OCI-M2 (cell line): Measurements from ENCODE around the gene ULK1.
A peak's percentile ranks its signal among the peaks of the same experiment; 100 is the strongest.

ENCODE experiments used
- DNase-seq: peaks from one replicate; lab custom pipeline; 2025; ENCODE audit not compliant: unreplicated experiment; lab: John Stamatoyannopoulos, UW

Gene ULK1

DNA sequence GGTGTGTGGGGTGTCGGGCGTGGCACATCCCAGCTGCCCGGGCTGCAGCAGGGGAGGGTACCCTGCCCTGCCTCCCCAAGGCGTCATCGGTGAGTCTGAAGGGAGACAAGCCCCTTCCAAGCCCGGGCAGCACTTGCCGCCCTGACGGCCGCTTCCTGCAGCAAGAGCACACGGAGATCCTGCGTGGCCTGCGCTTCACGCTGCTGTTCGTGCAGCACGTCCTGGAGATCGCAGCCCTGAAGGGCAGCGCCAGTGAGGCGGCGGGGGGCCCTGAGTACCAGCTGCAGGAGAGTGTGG, 24.6 kb downstream of the ULK1 start:
- no peak for DNase-seq

DNA sequence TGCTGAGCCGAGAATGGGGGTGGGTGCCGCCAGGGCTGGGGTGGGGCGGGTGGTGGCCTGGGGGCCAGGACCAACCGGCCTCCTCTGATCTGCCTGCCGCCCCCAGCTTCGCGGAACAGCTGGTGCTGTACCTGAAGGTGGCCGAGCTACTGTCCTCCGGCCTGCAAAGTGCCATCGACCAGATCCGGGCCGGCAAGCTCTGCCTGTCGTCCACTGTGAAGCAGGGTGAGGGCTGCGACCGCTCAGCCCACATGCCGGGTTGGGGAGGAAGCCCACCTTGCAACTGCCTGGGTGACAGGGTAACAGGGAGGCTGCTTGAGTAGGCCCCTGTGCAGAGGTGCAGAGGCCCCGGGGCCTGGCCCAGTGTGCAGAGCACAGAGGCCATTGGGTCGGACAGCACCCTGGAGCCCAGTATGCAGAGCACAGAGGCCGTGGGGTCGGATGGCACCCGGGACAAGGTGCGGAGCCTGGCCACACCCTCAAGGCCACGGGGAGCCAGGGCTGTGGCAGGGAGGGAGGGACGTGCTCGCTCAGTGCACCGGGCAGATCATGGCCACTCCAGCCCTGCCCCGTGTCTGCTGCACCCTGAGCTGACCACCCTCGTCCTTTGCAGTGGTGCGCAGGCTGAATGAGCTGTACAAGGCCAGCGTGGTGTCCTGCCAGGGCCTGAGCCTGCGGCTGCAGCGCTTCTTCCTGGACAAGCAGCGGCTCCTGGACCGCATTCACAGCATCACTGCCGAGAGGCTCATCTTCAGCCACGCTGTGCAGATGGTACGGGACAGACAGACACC, 25.1 kb downstream of the ULK1 start:
- DNase-seq: no peak

DNA sequence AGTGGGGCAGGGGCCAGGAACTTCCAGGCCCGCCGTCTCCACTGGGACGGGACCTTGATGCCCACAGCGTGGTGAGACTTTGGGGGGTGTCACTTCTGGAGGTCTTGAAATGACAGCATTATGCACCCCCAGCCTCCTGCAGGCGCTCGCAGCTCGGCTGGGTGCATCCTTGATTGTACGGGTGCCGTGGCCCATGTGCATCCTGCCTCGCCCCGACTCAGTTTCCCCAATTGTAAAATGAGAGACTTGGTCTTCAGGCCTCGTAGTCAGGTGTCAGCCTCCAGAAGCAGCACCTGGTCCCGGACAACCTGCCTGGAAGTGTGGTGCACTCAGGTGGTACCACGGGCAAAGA, 25.7 kb downstream of the ULK1 start:
- no peak for DNase-seq

DNA sequence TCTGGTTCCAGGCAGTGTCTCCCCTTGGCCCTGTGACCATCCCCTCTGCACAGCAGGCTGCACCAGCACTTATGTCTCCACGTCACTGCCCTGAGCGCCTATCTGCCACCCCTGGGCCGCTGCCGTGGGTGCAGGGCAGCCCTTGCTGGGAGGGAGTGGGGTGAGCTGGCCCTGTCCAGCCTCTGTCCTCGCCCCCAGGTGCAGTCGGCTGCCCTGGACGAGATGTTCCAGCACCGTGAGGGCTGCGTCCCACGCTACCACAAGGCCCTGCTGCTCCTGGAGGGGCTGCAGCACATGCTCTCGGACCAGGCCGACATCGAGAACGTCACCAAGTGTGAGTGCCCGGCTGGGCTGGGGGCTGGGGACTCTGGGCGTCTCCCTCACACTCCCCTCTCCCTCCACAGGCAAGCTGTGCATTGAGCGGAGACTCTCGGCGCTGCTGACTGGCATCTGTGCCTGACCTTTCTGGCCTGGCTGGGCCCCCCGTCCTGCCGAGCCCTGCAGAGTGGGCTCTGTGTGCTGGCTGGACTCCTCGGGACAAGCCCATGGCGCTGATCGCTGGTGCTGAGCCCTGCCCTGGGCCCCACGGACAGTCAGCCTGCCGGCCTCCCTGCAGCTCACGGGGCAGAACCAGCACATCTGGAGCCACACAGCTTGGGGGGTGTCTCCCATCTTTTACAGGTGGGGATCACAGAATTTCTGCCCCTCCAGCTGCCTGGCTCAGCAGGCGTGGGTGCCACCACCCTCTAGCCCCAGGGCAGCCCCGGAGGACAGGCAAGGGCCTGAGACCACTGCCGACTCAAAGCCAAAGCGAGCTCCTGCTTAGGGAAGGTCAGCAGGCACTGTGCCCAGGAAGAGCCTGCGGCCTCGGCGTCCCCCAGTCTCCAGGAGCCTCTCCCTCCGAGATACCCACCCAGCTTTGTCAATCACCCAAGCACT, 26.7 kb downstream of the ULK1 start:
- no peak for DNase-seq

DNA sequence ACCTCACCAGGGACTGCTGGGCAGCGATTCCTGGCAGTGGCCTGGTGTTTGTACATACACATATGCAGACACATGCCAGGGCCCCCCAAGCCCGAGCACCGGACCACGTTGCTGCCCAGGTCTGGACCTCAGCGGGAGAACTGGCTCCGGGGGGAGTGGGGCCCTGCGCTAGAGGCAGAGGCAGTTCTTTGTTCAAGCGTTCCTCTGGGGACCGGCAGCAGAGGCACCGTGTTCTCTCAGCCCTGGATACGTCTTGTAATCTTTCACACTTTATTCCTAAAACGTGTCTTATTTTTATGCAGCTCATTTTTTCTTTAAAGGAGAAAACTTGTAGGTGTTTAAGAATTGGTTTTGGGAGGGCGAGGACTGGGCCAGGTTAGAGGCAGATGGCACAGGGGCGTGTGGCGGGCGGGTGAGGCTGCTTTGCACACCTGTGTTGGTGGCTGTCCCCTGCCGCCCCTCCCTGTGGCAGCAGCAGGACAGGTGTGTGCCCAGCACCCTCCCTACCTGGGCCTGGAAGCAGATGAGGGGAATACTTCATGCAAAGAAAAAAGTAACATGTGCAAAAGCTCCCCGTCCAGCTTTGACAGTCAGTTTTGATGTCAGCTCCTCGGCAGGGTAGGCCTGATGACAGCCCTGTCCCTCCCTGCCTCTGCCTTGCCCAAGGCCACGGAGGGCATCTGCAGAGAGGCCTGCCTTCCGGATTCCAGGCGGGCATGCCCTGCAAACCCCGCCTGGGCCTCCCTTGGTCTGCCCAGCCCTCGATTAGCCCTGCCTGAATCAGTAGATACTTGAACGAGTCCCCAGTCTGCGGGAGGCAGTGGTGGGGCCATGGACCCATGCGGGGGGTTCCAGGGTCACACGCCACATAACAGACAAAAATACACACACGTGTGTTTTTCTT, 27.7 kb downstream of the ULK1 start:
- DNase-seq: no peak

DNA sequence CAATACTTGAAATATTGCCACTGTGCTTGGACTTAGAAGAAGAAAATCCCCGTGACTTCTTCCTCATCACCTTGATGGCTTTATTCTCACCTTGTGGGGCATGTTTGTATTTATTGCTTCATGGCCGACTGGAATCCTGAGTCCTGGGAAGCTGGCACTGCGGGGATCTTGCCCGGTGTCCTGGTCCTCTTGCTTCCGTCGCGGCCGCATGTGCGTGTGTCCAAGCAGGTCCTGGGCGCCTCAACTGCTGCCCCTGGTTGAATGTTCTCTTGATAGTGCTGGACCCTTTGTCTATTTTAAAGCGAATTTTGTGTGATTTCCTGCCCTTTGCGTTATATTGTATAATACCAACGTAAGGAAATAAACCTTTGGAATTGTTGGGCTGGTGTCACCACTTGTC, 28.4 kb downstream of the ULK1 start:
- no peak for DNase-seq

DNA sequence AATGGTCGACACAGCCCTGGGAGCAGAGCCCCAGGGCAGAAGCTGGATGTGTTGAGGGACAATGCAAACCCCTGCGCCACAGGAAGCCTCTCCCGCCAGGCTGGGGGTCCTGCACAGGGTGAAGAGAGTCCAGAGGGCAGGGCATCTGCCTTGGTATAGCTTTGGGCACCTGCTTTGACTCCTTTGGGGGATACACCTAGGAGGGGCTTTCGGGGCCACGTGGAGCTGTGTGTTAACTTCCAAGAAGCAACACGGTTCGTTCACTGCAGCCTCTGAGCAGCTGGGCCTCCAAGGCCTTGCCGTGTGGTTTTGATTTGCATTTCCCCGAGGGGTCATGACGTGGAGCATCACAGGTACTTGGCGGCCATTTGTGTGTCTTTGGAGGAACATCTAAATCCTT, 28.8 kb downstream of the ULK1 start:
- DNase-seq: no peak

DNA sequence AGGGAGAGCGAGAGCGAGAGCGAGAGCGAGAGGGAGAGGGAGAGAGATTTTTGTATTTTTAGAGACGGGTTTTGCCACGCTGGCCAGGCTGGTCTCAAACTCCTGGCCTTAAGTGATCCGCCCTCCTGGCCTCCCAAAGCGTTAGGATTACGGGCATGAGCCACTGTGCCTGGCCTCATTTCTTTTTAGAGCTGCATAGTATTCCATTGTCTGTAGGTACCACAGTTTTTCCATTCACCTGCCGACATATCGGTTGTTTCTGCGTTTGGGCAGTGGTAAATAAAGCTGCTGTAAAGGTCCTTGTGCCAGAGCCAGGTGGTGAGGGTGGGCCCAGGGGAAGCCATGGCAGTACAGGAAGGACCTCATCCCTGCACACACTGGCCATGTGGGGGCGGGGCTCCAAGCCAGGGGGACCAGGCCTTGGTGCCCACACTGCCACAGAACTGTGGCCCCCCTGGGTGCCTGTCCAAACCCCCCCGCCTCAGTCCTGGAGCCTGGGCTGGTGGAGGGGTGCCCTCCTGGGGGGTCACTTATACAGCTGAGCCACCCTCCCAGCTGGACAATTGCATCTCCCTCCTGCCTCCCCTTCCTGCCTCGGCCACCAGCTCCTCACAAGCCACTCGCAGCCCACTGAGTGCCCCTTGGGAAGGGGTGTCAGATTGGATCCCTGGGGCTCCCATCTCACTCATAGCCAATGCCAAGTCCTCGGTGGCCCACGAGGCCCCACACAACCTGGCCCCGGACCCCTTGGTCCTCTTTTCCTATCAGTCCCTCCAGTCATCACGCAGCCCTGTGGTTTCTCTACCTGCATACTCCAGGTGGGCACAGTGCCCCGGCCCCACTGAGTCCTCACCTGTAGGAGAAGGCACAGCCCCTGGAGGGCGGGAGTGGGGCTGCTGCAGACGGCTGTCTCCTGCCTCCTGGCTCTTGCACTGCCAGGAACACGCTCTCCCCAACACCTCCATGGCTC, 33.0 kb downstream of the ULK1 start:
- no peak for DNase-seq

DNA sequence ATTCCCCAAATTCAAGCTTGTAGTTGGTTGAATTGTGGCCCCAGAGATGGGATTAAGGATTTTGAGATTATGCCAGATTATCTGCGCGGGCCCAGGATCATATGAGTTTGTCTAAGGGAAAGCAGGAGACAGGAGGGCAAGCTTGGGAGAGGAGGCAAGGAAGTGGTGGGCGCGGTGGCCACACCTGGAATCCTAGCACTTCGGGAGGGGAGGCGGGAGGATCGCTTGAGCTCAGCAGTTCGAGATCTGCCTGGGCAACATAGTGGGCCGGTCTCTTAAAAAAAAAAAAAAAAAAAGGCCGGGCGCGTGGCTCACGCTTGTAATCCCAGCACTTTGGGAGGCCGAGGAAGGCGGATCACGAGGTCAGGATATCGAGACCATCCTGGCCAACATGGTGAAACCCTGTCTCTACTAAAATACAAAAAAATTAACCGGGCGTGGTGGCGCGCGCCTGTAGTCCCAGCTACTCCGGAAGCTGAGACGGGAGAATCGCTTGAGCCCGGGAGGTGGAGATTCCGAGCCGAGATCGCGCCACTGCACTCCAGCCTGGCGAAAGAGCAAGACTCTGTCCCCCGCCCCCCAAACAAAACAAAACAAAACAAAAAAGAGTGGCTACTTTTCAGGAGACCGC, 33.8 kb downstream of the ULK1 start:
- DNase-seq: no peak

DNA sequence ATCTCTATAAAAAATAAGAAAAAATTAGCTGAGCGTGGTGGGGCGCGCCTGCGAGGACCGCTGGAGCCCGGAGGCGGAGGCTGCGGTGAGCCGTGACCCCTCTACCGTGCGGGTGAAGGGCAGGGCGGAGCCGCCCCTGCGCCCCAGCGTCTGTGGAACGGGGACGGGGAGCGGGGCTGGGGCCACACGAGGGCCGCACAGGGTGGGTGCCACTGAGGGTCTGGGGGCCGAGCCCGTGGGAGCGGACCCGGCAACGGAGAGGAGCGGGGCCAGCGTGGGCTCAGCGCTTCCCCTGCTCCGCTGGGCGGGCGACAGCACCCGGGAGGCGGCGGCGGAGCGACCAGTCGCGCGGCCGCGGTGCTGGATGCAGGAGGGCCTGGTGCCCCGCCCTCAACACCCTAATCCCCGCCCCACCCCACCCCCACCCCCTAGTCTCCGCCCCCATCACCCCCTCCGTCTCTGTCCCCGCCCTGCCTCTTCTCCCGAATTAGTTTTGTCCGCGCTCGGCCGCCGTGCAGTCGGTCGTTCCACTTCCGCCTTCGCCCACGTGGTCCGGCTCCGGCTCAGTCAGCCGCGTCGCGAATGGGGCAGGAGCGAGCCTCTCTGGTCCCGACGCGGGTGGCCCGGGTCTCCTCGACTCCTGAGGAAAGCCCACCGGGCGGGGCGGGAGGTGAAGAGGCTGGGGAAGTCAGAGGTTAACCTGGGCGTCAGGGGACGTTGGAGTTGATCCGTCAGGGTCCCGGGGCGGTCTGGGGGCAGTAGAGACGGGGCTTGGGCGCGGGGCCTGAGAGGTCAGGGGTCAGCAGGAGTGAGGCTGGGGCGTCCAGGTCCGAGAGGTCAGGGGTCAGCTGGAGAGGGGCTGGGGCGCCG, 34.5 kb downstream of the ULK1 start, which contains the start of gene PUS1:
Gene PUS1, plus strand, starts transcription at position 566 of the 870 bp plus-strand sequence. CDS start 447 bp downstream, outside the sequence.
- peak; percentile 67 for DNase-seq

DNA sequence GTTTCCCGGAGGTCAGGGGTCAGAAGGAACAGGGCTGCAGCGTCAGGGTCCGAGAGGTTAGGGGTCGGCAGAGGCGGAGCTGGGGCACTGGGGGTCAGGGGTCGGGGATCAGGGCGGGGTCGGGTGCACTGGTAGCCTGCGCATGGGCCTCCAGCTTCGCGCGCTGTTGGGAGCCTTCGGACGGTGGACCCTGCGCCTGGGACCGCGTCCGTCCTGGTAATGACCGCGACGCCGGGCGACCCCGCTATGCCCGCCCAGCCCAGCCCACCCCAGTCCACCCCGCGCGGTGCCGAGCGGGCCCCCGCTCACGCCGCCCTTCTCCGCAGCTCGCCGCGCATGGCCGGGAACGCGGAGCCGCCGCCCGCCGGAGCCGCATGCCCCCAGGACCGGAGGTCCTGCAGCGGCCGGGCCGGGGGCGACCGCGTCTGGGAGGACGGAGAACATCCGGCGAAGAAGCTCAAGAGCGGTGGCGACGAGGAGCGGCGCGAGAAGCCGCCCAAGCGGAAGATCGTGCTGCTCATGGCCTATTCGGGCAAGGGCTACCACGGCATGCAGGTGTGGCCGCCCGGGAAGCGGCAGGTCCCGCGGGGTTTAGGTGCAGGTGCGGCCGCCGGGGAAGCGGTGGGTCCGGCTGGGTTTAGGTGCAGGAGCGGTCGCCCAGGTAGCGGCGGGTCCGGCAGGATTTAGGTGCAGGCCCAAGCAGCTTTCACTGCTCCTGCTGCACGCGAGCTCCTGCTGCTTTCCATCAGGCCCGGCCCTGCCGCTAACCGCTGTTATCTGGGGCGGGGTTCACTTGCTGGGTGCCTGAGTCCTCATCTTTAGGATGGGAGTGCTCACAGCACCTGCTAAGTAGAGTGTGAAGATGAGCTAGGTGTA, 35.4 kb downstream of the ULK1 start:
- no peak for DNase-seq

DNA sequence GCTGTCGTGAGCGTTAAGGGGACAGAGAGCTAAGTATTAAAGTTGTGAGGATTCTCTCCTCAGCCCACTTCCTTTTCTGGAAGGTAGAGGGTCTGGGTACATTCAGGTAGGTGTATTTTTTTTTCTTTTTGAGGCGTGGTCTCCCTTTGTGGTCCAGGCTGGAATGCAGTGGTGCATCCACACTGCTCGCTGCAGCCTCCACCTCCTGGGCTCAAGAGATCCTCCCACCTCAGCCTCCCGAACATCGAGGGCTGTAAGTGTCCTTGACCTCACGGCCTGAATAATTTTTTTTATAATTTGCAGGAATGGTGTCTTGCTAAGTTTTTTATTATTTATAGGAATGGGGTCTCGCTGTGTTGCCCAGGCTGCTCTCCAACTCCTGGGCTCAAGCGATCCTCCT, 36.1 kb downstream of the ULK1 start:
- no peak for DNase-seq

DNA sequence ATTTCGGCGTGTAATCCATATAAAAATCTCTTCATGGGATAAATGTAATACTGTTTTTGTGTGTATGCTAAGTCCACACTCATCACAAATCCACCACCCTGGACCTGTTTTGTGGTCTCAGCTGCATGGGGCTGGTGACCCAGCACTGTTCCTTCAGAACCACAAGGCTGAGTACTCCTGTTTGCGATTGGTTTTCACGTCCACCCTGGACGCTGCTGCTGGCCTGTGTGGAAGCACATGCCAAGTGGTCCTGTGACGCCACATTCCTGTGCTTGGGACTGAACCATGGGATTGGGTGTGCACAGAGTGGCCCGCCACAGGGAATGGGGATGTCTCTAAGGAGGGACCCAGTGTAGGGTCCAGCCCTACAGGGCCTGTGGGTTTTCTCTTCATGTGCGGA, 39.0 kb downstream of the ULK1 start:
- DNase-seq: no peak

DNA sequence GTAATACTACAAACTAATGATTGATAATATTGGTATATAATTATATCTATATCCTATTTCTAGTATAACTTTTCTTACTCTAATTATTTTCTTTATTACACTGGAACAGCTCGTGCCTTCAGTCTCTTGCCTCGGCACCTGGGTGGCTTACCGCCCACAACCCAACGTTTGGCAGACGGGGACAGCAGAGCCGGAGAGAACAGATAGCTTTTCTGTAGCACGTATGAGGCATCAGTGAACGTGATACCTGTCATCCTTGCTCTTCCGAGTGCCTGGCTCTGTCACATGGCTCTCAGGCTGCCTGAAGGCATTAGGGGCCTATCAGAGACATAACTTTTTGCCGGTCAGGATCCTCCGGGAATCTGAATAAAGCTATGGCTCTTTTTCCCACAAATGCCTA, 40.1 kb downstream of the ULK1 start:
- no peak for DNase-seq

DNA sequence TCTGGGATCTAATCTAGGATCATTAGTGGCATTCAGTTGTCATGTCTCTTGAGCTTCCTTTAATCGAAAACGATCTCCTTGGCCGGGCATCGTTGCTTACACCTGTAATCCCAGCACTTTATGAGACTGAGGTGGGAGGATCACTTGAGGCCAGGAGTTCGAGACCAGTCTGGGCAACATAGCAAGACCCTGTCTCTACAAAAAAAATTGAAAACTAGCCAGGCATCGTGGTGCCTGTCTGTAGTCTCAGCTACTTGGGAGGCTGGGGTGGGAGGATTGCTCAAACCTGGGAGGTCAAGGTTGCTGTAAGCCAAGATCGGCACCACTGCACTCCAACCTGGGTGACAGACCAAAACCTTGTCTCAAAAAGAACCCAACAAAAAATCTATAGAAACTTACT, 43.7 kb downstream of the ULK1 start:
- no peak for DNase-seq

DNA sequence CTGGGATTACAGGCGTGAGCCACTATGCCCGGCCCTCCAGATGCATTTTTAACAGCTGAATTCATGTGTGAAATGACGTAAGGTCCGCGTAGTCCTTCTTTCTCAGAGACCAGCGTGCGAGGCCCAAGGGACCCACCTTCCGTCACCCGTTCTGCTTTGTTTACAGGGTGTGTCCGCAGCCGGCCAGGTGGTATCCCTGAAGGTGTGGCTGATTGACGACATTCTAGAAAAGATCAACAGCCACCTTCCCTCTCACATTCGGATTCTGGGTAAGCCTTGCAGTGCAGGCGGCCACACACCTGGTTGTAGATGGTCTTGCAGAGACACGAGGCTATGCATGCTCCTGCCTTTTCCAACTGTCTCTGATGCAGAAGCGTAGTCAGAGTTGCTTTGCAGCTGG, 44.6 kb downstream of the ULK1 start:
- no peak for DNase-seq

DNA sequence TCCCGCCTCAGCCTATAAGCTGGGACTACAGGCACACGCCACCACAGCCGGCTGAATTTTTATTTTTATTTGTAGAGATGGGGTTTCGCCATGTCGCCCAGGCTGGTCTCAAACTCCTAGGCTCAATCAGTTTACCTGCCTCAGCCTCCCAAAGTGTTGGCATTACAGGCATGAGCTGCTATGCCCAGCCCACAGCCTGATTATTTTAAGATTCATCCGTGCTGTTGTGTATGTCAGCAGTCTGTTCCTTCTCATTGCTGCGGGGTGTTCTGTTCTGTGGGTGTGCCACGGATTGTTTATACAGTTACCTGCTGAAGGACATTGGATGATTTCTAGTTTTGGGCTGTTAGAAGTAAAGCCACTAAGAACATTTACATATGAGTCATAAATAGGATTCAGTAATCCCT, 45.7 kb downstream of the ULK1 start:
- no peak for DNase-seq
